ENCODE measurements around the gene CDC27.
"Not testable (repeated sequence)": the region's sequence is repeated elsewhere in the genome, so short reads cannot be mapped to it uniquely, and the experiment has no call there.

CDC27 gene

GRCh38 chr17:47134354-47134753 lies 54.7 kb downstream of the CDC27 start:
- not testable (repeated sequence) for DNase-seq (ENCODE audit: low read depth)

GRCh38 chr17:47131761-47132160 lies 57.3 kb downstream of the CDC27 start:
- DNase-seq (ENCODE audit: low read depth), result no peak

GRCh38 chr17:47126835-47127234 lies 62.3 kb downstream of the CDC27 start:
- not testable (repeated sequence) for DNase-seq (ENCODE audit: low read depth)

GRCh38 chr17:47123262-47123661 lies 65.8 kb downstream of the CDC27 start:
- not testable (repeated sequence) for DNase-seq (ENCODE audit: low read depth)

GRCh38 chr17:47120521-47121095 lies 68.5 kb downstream of the CDC27 start:
- DNase-seq (ENCODE audit: low read depth), result peak; percentile 17

GRCh38 chr17:47119746-47120520 lies 69.2 kb downstream of the CDC27 start:
- DNase-seq (ENCODE audit: low read depth), result no peak

GRCh38 chr17:47117386-47117785 lies 71.7 kb downstream of the CDC27 start:
- DNase-seq (ENCODE audit: low read depth), result no peak

- DNase-seq (ENCODE audit: low read depth), result no peak
These were observed 83.0 kb downstream of the CDC27 start for GRCh38 chr17:47106130-47106529.

- DNase-seq (ENCODE audit: low read depth), result peak; percentile 9
These were observed 83.8 kb downstream of the CDC27 start for GRCh38 chr17:47105246-47105645.

GRCh38 chr17:47102914-47103313 lies 86.2 kb downstream of the CDC27 start:
- no peak for DNase-seq (ENCODE audit: low read depth)

GRCh38 chr17:47099987-47100711 lies 88.9 kb downstream of the CDC27 start:
- DNase-seq (ENCODE audit: low read depth), result peak; percentile 77

GRCh38 chr17:47099451-47099986 lies 89.6 kb downstream of the CDC27 start:
- no peak for DNase-seq (ENCODE audit: low read depth)

- no peak for DNase-seq (ENCODE audit: low read depth)
These were observed 92.8 kb downstream of the CDC27 start for GRCh38 chr17:47096343-47096742.

GRCh38 chr17:47095268-47095667 lies 93.8 kb downstream of the CDC27 start:
- DNase-seq (ENCODE audit: low read depth), result no peak

GRCh38 chr17:47087093-47087492 lies 102.0 kb downstream of the CDC27 start:
- DNase-seq (ENCODE audit: low read depth), result no peak

GRCh38 chr17:47085736-47086135 lies 103.4 kb downstream of the CDC27 start:
- DNase-seq (ENCODE audit: low read depth), result no peak

GRCh38 chr17:47078801-47079200 lies 110.3 kb downstream of the CDC27 start:
- no peak for DNase-seq (ENCODE audit: low read depth)

GRCh38 chr17:47077576-47077975 lies 111.5 kb downstream of the CDC27 start:
- no peak for DNase-seq (ENCODE audit: low read depth)

GRCh38 chr17:47076171-47076570 lies 112.9 kb downstream of the CDC27 start:
- no peak for DNase-seq (ENCODE audit: low read depth)

- DNase-seq (ENCODE audit: low read depth), result not testable (repeated sequence)
These were observed 114.7 kb downstream of the CDC27 start for GRCh38 chr17:47074361-47074760.

- DNase-seq (ENCODE audit: low read depth), result not testable (repeated sequence)
These were observed 115.5 kb downstream of the CDC27 start for GRCh38 chr17:47073629-47074028.

- no peak for DNase-seq (ENCODE audit: low read depth)
These were observed 116.2 kb downstream of the CDC27 start for GRCh38 chr17:47072886-47073285.

- not testable (repeated sequence) for DNase-seq (ENCODE audit: low read depth)
These were observed 117.9 kb downstream of the CDC27 start for GRCh38 chr17:47071171-47071570.
